Measurements from ENCODE around the gene BCL7C. TPM values are rescaled to one million over a fixed set of nuclear protein-coding genes. Genes with fewer than 3 reads are reported as not detected.

The BCL7C gene
- total and polyA plus RNA-seq, 2 of the 4 experiments (the other 2 are of a cell fraction), result 32.3 to 34.9 TPM

DNA sequence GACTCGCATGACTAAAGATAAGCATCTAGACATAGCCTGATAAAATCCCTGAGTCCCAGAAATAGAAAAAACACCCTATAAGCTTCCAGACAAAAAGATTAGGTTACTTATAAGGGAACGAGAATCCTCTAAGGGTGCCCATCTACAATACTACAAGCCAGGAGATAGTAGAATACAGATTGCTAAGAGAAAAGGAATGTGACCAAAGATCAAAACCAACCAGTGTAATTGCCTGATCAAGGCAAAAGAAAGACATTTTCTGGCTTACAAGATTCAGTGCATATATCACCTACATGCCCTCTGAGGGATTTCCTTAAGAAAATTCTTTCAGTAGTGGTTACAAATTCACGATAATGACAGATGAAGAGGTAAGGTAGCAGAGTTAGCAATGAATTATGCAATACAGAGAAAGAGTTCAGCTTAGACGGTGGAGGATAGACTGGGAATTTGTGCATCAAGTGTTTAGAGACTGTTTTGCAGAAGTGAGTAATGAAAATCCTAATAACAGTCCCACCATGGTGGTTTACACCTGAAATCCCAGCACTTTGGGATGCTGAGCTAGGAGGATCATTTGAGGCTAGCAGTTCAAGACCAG is 35.0 kb downstream of the BCL7C start:
- no peak overlapping the region for H2BK5ac ChIP-seq (ENCODE audit: low read depth, low read length, poor library complexity, severe bottlenecking)
- no peak overlapping the region for H2AFZ ChIP-seq (replicated peaks; ENCODE audit: low read length, poor library complexity)
- no peak overlapping the region for H2BK20ac ChIP-seq (ENCODE audit: low read depth, low read length)
- H3K9me1 ChIP-seq (ENCODE audit: insufficient read depth, low read length), result peaks cover 4% of the 10 kb centered on the region; the same call in 1 of the 2 replicates
- H3K4me1 ChIP-seq (ENCODE audit: control insufficient read depth, insufficient read depth, low read length), result no peaks in the 10 kb centered on the region
- no peaks in the 10 kb centered on the region for H3K27me3 ChIP-seq (ENCODE audit: control insufficient read depth, insufficient read depth, low read length)
- H3K4me3 ChIP-seq (ENCODE audit: insufficient read depth, low read depth, low read length), result no peak overlapping the region
- H2BK120ac ChIP-seq (ENCODE audit: low read depth, low read length), result no peak overlapping the region
- no peak overlapping the region for H3K56ac ChIP-seq (ENCODE audit: extremely low read depth, insufficient read depth, low read length)
- TF ChIP-seq NFE2L2 (IDR thresholded peaks at IDR 0.05; ENCODE audit: low read depth, low read length), result no peak
- 0 out of 2 replicates have a peak, but pooled peaks have one; percentile 25 for TF ChIP-seq CEBPB (IDR thresholded peaks at IDR 0.05; ENCODE audit: low read depth, low read length)
- no peak for TF ChIP-seq MAZ (IDR thresholded peaks at IDR 0.05; ENCODE audit: borderline replicate concordance, low read depth, low read length)
- H3K27ac ChIP-seq (ENCODE audit: insufficient read depth, low read length), result no peak overlapping the region
- POLR2A ChIA-PET (ENCODE audit: unreplicated experiment), result no interaction called here
- H3K4me2 ChIP-seq (ENCODE audit: low read depth, low read length), result no peak overlapping the region
- H4K91ac ChIP-seq (ENCODE audit: insufficient read depth, low read depth, low read length), result no peak overlapping the region
- H3K36me3 ChIP-seq (ENCODE audit: control insufficient read depth, insufficient read depth, low read length), result peaks cover 11% of the 10 kb centered on the region
- in situ Hi-C loops (cut with MboI; ENCODE audit: low sequenced_read_pairs) (no loop called here), dilution Hi-C loops (cut with HindIII; ENCODE audit: low sequenced_read_pairs, unreplicated experiment) (no loop called here), intact Hi-C loops (cut with micrococcal nuclease) (no loop called here)
- no CpG with 5 or more reads among the region's 4 CpGs for WGBS, 2 experiments (ENCODE audit: extremely low coverage in 2 of 2, insufficient read length in 1 of 2)
- peaks cover 0 to 4% of the 10 kb centered on the region in 2 experiments; a peak in 2 of 4 replicates for H3K79me1 ChIP-seq (ENCODE audit: low read depth in 1 of 2, low read length in 2 of 2)
- no peak overlapping the region for H3K4ac ChIP-seq (ENCODE audit: low read depth, low read length)
- no peak for ATAC-seq (ENCODE audit: low read depth)
- H3K9ac ChIP-seq (ENCODE audit: low read depth, low read length), result no peak overlapping the region
- H2AK9ac ChIP-seq (replicated peaks; ENCODE audit: low read depth, low read length, poor library complexity), result no peak overlapping the region
- H2AK5ac ChIP-seq (ENCODE audit: low read depth, low read length), result no peak overlapping the region
- H4K8ac ChIP-seq (ENCODE audit: low read depth in 2 of 2, low read length in 2 of 2), result no peak overlapping the region
- CTCF ChIA-PET, result no interaction called here
- H4K20me1 ChIP-seq (ENCODE audit: insufficient read depth, low read length), result no peaks in the 10 kb centered on the region; the same call in 1 of the 2 replicates
- no peak overlapping the region for H3K14ac ChIP-seq (replicated peaks; ENCODE audit: low read depth, low read length)
- H3K23ac ChIP-seq (ENCODE audit: low read depth, low read length), result no peak overlapping the region
- no peak overlapping the region for H4K5ac ChIP-seq (ENCODE audit: low read depth, low read length)
- no peaks in the 10 kb centered on the region for H3K9me3 ChIP-seq (ENCODE audit: control insufficient read depth, insufficient read depth, low read length)
- no peak for DNase-seq
- H2BK15ac ChIP-seq (ENCODE audit: low read depth, low read length), result no peak overlapping the region
- no TSS peak for BruUV-seq (replicated peaks)
- no peak overlapping the region for H3K18ac ChIP-seq (ENCODE audit: low read depth, low read length)
